GM21825 (cell line): ENCODE data around the gene MAP3K8.

ENCODE experiments used
- ATAC-seq: cut with Tn5 transposase; IDR thresholded peaks from one replicate; pipeline ENCODE4 v1.9.1; 2021; ENCODE audit warnings: mild to moderate bottlenecking, moderate library complexity; ENCODE audit not compliant: unreplicated experiment

Gene MAP3K8

GRCh38 chr10:30488316-30488715 lies 54.3 kb downstream of the MAP3K8 start:
- no peak for ATAC-seq

GRCh38 chr10:30489346-30489745 lies 55.4 kb downstream of the MAP3K8 start:
- no peak for ATAC-seq

GRCh38 chr10:30490289-30491000 lies 56.5 kb downstream of the MAP3K8 start:
- no peak for ATAC-seq

GRCh38 chr10:30491204-30491915 lies 57.4 kb downstream of the MAP3K8 start:
- no peak for ATAC-seq

- no peak for ATAC-seq
These were observed 58.0 kb downstream of the MAP3K8 start for GRCh38 chr10:30491916-30492515.

- no peak for ATAC-seq
These were observed 59.9 kb downstream of the MAP3K8 start for GRCh38 chr10:30493609-30494530.

GRCh38 chr10:30494558-30494957 lies 60.6 kb downstream of the MAP3K8 start:
- no peak for ATAC-seq

GRCh38 chr10:30495687-30496086 lies 61.7 kb downstream of the MAP3K8 start:
- ATAC-seq: no peak

GRCh38 chr10:30499816-30500215 lies 65.8 kb downstream of the MAP3K8 start:
- no peak for ATAC-seq

- no peak for ATAC-seq
These were observed 66.5 kb downstream of the MAP3K8 start for GRCh38 chr10:30500534-30500933.

GRCh38 chr10:30500963-30501504 lies 67.0 kb downstream of the MAP3K8 start:
- ATAC-seq: no peak

GRCh38 chr10:30502266-30503060 lies 68.5 kb downstream of the MAP3K8 start:
- ATAC-seq: peak; percentile 77

GRCh38 chr10:30503700-30504266 lies 69.8 kb downstream of the MAP3K8 start:
- no peak for ATAC-seq

- ATAC-seq: no peak
These were observed 71.7 kb downstream of the MAP3K8 start for GRCh38 chr10:30505543-30506298.

- no peak for ATAC-seq
These were observed 75.5 kb downstream of the MAP3K8 start for GRCh38 chr10:30509508-30509907.

GRCh38 chr10:30510184-30510931 lies 76.4 kb downstream of the MAP3K8 start:
- peak; percentile 89 for ATAC-seq

GRCh38 chr10:30510932-30511700 lies 77.1 kb downstream of the MAP3K8 start:
- ATAC-seq: peak; percentile 36
